ENCODE data around the gene GAPT.

Gene GAPT

DNA sequence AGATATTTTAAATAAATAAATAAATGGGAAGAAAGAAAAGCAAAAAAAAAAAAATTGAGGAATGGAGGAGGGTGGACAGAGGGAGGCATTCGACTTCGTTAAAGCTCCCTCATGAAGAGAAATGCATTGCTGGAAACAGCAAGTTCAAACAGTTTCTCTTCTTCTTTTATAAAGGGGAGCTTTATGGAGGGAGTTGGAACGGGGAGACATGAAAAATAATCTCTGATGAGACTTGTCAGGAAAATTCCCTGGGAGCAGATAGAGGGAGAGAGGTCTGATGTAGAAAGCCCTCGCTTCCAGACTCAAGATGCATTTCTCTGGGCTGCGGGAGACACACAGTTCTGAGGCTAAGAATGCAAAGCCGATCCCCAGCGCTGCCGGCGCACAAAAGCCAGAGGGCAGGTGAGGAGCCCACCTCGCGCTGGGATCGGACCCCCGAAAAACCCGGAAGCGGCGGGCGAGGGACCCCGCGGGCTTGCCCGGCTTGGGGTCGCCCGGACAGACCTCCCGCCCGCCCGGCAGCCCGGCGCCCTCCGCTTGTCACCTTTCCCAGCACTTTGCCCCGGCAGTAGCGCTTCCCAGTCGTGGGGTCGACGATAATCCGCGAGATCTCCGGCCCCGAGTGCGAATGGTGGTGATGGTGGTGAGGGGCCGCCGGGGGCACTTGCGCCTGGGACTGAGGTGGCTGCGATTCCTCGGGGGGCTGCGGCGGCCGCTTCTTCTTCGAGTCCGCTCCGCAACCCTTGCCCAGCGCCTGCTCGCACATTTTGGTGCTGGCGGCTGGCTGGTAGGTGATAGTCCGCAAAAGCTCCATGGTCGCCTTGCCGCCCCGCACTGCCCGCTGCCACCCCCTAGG lies 31.9 kb upstream of the GAPT start (continued):
- no peak; the same call in 1 of the 2 replicates for TF ChIP-seq ZNF70 (CRISPR knock-in tag; IDR thresholded peaks at IDR 0.05)
- TF ChIP-seq ESRRG (CRISPR knock-in tag; IDR thresholded peaks at IDR 0.05): peak; percentile 30; the same call in 1 of the 2 replicates
- 0 out of 2 replicates have a peak, but pooled peaks have one; percentile 22 for TF ChIP-seq TCF4 (CRISPR knock-in tag; IDR thresholded peaks at IDR 0.05; ENCODE audit: borderline replicate concordance)
- no peak for TF ChIP-seq RARB (CRISPR knock-in tag; IDR thresholded peaks at IDR 0.05)
- TF ChIP-seq, protein P1, sequence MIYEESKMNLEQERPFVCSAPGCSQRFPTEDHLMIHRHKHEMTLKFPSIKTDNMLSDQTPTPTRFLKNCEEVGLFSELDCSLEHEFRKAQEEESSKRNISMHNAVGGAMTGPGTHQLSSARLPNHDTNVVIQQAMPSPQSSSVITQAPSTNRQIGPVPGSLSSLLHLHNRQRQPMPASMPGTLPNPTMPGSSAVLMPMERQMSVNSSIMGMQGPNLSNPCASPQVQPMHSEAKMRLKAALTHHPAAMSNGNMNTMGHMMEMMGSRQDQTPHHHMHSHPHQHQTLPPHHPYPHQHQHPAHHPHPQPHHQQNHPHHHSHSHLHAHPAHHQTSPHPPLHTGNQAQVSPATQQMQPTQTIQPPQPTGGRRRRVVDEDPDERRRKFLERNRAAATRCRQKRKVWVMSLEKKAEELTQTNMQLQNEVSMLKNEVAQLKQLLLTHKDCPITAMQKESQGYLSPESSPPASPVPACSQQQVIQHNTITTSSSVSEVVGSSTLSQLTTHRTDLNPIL (CRISPR knock-in tag; IDR thresholded peaks at IDR 0.05; ENCODE audit: low read depth): 0 out of 2 replicates have a peak, but pooled peaks have one; percentile 72
- TF ChIP-seq, protein P2, sequence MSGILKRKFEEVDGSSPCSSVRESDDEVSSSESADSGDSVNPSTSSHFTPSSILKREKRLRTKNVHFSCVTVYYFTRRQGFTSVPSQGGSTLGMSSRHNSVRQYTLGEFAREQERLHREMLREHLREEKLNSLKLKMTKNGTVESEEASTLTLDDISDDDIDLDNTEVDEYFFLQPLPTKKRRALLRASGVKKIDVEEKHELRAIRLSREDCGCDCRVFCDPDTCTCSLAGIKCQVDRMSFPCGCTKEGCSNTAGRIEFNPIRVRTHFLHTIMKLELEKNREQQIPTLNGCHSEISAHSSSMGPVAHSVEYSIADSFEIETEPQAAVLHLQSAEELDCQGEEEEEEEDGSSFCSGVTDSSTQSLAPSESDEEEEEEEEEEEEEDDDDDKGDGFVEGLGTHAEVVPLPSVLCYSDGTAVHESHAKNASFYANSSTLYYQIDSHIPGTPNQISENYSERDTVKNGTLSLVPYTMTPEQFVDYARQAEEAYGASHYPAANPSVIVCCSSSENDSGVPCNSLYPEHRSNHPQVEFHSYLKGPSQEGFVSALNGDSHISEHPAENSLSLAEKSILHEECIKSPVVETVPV (CRISPR knock-in tag; IDR thresholded peaks at IDR 0.05): peak; percentile 87
- TF ChIP-seq ZFP30 (CRISPR knock-in tag; IDR thresholded peaks at IDR 0.05): peak; percentile 53; the same call in 1 of the 2 replicates
- TF ChIP-seq SNAI2 (CRISPR knock-in tag; IDR thresholded peaks at IDR 0.05): no peak

DNA sequence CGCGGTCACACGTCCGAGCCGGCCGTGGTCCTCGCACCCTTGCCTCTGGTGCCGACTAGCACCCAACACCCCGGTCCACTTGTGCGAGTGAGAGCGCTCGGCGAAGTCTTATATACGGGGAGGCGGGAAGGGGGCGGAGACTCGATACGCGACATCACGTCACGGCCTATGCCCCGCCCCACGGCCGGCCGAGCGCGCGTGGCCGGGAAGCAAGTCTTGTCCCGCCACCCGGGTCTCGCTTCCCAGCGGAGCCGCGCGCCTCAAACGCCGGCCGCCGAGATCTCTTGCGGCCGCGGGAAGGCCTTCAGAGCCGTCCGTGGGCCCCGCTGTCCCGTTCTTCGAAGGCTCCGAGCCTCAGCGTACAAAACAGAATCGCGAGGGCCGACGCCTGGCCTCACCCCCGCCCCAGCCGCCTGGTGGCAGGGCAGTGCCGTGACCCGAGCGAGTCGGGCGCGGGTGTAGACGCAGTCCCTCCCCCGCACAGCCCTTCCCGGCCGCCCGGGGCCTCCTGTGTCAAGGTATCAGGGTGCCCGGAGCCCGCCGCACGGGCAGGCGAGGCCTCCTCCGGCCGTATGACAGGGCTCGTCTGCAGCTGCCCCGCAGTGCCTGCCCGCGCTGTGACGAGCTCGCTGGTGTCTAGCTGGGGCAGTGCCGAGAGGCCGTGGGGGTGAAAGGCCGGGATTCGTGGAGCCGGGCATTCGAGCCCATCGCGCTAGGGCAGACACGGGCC lies 31.1 kb upstream of the GAPT start, which contains the start of gene PLK2:
TSS of gene PLK2 (minus strand) at position 85 of the 730 bp plus-strand sequence. CDS start 127 bp downstream, outside the sequence.
- peak; percentile 75 for ATAC-seq
- TF ChIP-seq SNAI2 (CRISPR knock-in tag; IDR thresholded peaks at IDR 0.05) (no peak), BACH2 (CRISPR knock-in tag; IDR thresholded peaks at IDR 0.05; ENCODE audit: borderline replicate concordance) (no peak), ZFP3 (CRISPR knock-in tag; IDR thresholded peaks at IDR 0.05) (no peak; the same call in 1 of the 2 replicates), RARB (CRISPR knock-in tag; IDR thresholded peaks at IDR 0.05) (no peak), PPARA (CRISPR knock-in tag; IDR thresholded peaks at IDR 0.05; ENCODE audit: borderline replicate concordance) (no peak), ZNF70 (CRISPR knock-in tag; IDR thresholded peaks at IDR 0.05) (no peak), ZFP30 (CRISPR knock-in tag; IDR thresholded peaks at IDR 0.05) (no peak; the same call in 1 of the 2 replicates), ZNF565 (CRISPR knock-in tag; conservative IDR thresholded peaks at IDR 0.05; ENCODE audit: low read depth) (no peak; the same call in 1 of the 2 replicates), ESRRG (CRISPR knock-in tag; IDR thresholded peaks at IDR 0.05) (no peak), ZC3H10 (CRISPR knock-in tag; IDR thresholded peaks at IDR 0.05) (0 out of 2 replicates have a peak, but pooled peaks have one; percentile 56), OSR1 (CRISPR knock-in tag; IDR thresholded peaks at IDR 0.05) (no peak), CSDC2 (CRISPR knock-in tag; IDR thresholded peaks at IDR 0.05) (peak; percentile 20; the same call in 1 of the 2 replicates), TCF4 (CRISPR knock-in tag; IDR thresholded peaks at IDR 0.05; ENCODE audit: borderline replicate concordance) (no peak), ISL1 (CRISPR knock-in tag; IDR thresholded peaks at IDR 0.05) (no peak), ARNTL (CRISPR knock-in tag; IDR thresholded peaks at IDR 0.05; ENCODE audit: borderline replicate concordance, low read depth) (no peak), GLIS3 (CRISPR knock-in tag; IDR thresholded peaks at IDR 0.05) (peak; percentile 98; the same call in 1 of the 2 replicates), ZNF8 (CRISPR knock-in tag; IDR thresholded peaks at IDR 0.05) (peak; percentile 22; the same call in 1 of the 2 replicates), TOX (CRISPR knock-in tag; IDR thresholded peaks at IDR 0.05; ENCODE audit: borderline replicate concordance) (peak; percentile 70)
- TF ChIP-seq, protein P3, sequence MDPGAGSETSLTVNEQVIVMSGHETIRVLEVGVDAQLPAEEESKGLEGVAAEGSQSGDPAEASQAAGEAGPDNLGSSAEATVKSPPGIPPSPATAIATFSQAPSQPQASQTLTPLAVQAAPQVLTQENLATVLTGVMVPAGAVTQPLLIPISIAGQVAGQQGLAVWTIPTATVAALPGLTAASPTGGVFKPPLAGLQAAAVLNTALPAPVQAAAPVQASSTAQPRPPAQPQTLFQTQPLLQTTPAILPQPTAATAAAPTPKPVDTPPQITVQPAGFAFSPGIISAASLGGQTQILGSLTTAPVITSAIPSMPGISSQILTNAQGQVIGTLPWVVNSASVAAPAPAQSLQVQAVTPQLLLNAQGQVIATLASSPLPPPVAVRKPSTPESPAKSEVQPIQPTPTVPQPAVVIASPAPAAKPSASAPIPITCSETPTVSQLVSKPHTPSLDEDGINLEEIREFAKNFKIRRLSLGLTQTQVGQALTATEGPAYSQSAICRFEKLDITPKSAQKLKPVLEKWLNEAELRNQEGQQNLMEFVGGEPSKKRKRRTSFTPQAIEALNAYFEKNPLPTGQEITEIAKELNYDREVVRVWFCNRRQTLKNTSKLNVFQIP (CRISPR knock-in tag; IDR thresholded peaks at IDR 0.05; ENCODE audit: borderline replicate concordance, low read depth): no peak
- TF ChIP-seq, protein P4, sequence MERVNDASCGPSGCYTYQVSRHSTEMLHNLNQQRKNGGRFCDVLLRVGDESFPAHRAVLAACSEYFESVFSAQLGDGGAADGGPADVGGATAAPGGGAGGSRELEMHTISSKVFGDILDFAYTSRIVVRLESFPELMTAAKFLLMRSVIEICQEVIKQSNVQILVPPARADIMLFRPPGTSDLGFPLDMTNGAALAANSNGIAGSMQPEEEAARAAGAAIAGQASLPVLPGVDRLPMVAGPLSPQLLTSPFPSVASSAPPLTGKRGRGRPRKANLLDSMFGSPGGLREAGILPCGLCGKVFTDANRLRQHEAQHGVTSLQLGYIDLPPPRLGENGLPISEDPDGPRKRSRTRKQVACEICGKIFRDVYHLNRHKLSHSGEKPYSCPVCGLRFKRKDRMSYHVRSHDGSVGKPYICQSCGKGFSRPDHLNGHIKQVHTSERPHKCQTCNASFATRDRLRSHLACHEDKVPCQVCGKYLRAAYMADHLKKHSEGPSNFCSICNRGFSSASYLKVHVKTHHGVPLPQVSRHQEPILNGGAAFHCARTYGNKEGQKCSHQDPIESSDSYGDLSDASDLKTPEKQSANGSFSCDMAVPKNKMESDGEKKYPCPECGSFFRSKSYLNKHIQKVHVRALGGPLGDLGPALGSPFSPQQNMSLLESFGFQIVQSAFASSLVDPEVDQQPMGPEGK (CRISPR knock-in tag; IDR thresholded peaks at IDR 0.05; ENCODE audit: borderline replicate concordance): no peak
- TF ChIP-seq, protein P2 (CRISPR knock-in tag; IDR thresholded peaks at IDR 0.05): no peak
- TF ChIP-seq, protein P5, sequence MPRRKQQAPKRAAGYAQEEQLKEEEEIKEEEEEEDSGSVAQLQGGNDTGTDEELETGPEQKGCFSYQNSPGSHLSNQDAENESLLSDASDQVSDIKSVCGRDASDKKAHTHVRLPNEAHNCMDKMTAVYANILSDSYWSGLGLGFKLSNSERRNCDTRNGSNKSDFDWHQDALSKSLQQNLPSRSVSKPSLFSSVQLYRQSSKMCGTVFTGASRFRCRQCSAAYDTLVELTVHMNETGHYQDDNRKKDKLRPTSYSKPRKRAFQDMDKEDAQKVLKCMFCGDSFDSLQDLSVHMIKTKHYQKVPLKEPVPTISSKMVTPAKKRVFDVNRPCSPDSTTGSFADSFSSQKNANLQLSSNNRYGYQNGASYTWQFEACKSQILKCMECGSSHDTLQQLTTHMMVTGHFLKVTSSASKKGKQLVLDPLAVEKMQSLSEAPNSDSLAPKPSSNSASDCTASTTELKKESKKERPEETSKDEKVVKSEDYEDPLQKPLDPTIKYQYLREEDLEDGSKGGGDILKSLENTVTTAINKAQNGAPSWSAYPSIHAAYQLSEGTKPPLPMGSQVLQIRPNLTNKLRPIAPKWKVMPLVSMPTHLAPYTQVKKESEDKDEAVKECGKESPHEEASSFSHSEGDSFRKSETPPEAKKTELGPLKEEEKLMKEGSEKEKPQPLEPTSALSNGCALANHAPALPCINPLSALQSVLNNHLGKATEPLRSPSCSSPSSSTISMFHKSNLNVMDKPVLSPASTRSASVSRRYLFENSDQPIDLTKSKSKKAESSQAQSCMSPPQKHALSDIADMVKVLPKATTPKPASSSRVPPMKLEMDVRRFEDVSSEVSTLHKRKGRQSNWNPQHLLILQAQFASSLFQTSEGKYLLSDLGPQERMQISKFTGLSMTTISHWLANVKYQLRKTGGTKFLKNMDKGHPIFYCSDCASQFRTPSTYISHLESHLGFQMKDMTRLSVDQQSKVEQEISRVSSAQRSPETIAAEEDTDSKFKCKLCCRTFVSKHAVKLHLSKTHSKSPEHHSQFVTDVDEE (CRISPR knock-in tag; IDR thresholded peaks at IDR 0.05): peak; percentile 40; the same call in 1 of the 2 replicates
